HEK293 (cell line): ENCODE results near the gene STXBP5L.

Experiments
- FEZF1 ChIP-seq: fragments of 450-650 bp; formaldehyde crosslinking; IDR thresholded peaks from 2 replicates; pipeline ENCODE4 v1.5.1; 2016; ENCODE audit warnings: missing biosample characterization, missing genetic modification characterization
- ZBTB11 ChIP-seq: fragments of 450-650 bp; formaldehyde crosslinking; conservative IDR thresholded peaks from 2 replicates; pipeline ENCODE4 v1.5.1; 2016; ENCODE audit warnings: low read depth, missing biosample characterization, missing genetic modification characterization

GRCh38 chr3:120988994-120989393 lies 81.0 kb downstream of the STXBP5L start:
- TF ChIP-seq FEZF1, result no peak
- no peak for TF ChIP-seq ZBTB11
